Tibial artery (tissue), 4 donors: ENCODE measurements around the gene PTK7.

Source experiments
- DNase-seq, 2 donors: peaks; one replicate each; pipeline ENCODE4 v3.0.0-alpha.2; 2019
- H3K27ac ChIP-seq, 2 donors: fragments of 200-600 bp; sonication (generic) in 1 of 2; 1 replicate in 1 of 2; 2 replicates in 1 of 2; pipeline ENCODE4 v1.5.1; 2018 to 2019; ENCODE audit warnings: mild to moderate bottlenecking in 1 of 2
- H3K27me3 ChIP-seq, 2 donors: fragments of 200-600 bp; sonication (generic) in 1 of 2; one replicate each; pipeline versions ENCODE4 v1.5.1 to v1.6.0; 2016 to 2019
- H3K36me3 ChIP-seq, 3 donors: fragments of 200-600 bp; sonication (generic) in 2 of 3; one replicate each; pipeline ENCODE4 v1.5.1; 2016 to 2019; ENCODE audit warnings: mild to moderate bottlenecking in 2 of 3
- H3K4me1 ChIP-seq, 4 donors: fragments of 200-600 bp; sonication (generic) in 2 of 4; 1 replicate in 3 of 4; 2 replicates in 1 of 4; pipeline ENCODE4 v1.5.1; 2016 to 2019
- H3K4me3 ChIP-seq, 2 donors: fragments of 200-600 bp; sonication (generic) in 1 of 2; 1 replicate in 1 of 2; 2 replicates in 1 of 2; pipeline ENCODE4 v1.5.1; 2018 to 2019; ENCODE audit warnings: mild to moderate bottlenecking in 2 of 2
- H3K9me3 ChIP-seq, 3 donors: fragments of 200-600 bp; sonication (generic) in 1 of 3; one replicate each; pipeline ENCODE4 v1.5.1; 2016 to 2019
- intact Hi-C: fragments of 100-400 bp; cut with DNase I; formaldehyde crosslinking; loops from one replicate; pipeline ENCODE4 v1.15.0; 2023; ENCODE audit warnings: low total_unique reads
- TF ChIP-seq, protein P1 (sequence below), 2 experiments: fragments of 200-600 bp in 1 of 2; fragments of 450-650 bp in 1 of 2; IDR thresholded peaks; one replicate each; pipeline ENCODE4 v1.5.1; 2017 to 2019; ENCODE audit warnings: antibody characterized with exemption in 2 of 2, mild to moderate bottlenecking in 1 of 2, moderate library complexity in 1 of 2

PTK7 gene

DNA sequence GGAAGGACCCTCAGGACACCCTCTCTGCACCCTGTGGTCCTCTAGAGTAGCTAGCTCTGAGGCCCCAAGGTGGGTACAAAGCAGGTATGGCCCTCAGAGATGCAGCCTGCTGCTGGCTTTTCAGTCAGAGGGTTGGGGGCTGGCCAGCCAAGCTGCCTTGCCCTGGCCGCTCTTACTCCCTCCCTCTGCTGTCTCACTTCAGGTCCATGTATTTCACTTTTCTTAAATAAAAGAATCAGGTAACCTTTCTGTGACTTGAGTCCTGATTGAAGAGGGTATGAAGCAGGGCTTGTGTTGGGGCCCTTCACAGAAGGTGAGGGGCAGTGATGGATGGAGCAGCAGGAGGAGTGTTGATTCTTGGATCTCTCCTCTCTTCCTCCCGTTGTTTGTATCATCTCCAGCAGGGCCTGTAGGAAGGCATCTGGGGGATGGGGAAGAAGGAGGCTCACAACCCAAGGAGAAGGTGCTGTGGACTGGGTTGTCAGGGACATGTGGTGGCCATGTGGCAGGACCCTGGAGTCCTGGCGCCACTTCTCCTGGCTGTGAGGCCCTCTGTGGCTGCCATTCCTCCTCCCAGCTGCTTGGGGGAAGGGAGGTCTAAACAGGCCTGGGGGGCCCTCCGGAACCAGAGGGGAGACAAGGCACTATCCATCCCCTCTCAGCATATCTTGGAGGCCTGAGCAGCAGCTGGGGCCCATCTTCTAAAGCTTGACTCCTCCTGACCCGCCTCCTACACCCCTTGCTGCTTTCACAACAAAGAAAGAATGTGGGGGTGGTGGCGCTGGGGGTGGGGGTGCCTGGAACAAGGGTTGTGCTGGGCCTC lies 1.1 kb upstream of the PTK7 start:
- H3K36me3 ChIP-seq = peaks cover 30 to 52% (median 43%) of the 10 kb centered on the region in 3 donors
- peaks cover 0 to 22% of the 10 kb centered on the region in 2 donors for H3K27me3 ChIP-seq
- TF ChIP-seq, protein P1, sequence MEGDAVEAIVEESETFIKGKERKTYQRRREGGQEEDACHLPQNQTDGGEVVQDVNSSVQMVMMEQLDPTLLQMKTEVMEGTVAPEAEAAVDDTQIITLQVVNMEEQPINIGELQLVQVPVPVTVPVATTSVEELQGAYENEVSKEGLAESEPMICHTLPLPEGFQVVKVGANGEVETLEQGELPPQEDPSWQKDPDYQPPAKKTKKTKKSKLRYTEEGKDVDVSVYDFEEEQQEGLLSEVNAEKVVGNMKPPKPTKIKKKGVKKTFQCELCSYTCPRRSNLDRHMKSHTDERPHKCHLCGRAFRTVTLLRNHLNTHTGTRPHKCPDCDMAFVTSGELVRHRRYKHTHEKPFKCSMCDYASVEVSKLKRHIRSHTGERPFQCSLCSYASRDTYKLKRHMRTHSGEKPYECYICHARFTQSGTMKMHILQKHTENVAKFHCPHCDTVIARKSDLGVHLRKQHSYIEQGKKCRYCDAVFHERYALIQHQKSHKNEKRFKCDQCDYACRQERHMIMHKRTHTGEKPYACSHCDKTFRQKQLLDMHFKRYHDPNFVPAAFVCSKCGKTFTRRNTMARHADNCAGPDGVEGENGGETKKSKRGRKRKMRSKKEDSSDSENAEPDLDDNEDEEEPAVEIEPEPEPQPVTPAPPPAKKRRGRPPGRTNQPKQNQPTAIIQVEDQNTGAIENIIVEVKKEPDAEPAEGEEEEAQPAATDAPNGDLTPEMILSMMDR (IDR thresholded peaks at IDR 0.05) = no peak
- peaks cover 0 to 23% (median 12%) of the 10 kb centered on the region in 4 donors for H3K4me1 ChIP-seq
- intact Hi-C loops = loop anchor here (10.0 kb wide), 1 partner anchor 60 kb away; no protein-coding TSS in a partner anchor
- DNase-seq = no peak
- H3K9me3 ChIP-seq = no peaks in the 10 kb centered on the region
- no peak overlapping the region for H3K4me3 ChIP-seq
- H3K27ac ChIP-seq = no peak overlapping the region

DNA sequence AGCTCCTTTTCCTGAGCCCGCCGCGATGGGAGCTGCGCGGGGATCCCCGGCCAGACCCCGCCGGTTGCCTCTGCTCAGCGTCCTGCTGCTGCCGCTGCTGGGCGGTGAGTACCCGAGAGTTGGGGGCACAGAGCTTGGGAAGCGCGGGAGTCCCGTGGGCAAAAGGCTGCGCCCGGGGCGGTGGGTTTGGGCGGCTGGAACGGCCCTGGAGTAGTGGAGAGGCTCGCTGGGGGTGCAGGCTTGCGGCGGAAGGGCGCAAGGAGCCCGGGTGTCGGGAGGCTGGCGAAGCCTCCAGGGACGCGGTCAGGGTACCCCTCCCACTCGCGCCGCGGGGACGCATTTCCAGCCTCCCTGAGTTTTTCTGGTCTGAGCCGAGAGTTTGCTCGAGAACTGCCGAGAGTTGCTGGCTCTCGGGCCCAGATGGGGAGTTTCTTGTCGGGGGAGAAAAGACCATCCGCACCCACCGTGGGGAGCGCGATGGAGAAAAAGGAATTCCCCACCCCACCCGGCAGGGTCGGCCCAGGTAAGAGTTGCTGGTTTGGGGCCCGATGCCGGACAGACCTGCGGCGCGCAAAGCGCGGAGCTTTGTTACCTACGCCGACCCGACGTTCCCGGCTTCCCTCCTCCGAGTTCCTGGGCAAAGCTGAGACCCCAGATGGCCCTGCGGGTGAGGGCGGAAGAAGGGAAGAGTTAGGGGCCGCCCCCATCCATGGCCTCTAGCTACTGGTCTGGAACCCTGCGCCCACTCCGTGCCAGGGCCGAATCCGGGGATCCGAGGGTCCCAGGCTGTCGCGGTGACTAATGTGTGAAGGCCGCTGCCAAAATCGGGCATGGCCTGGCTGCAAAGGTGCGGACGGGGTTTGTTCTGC lies 584 bp downstream of the PTK7 start:
- DNase-seq = no peak
- H3K27ac ChIP-seq = no peak overlapping the region
- H3K36me3 ChIP-seq = peaks cover 21 to 35% (median 30%) of the 10 kb centered on the region in 3 donors
- intact Hi-C loops = loop anchor here (10.0 kb wide), 1 partner anchor 58 kb away; no protein-coding TSS in a partner anchor
- H3K4me3 ChIP-seq = peak overlapping the region; percentile 38 to 56
- no peaks in the 10 kb centered on the region for H3K9me3 ChIP-seq
- peaks cover 0 to 23% (median 12%) of the 10 kb centered on the region in 4 donors for H3K4me1 ChIP-seq
- peaks cover 0 to 22% of the 10 kb centered on the region in 2 donors for H3K27me3 ChIP-seq
- TF ChIP-seq, protein P1 (IDR thresholded peaks at IDR 0.05) = no peak

DNA sequence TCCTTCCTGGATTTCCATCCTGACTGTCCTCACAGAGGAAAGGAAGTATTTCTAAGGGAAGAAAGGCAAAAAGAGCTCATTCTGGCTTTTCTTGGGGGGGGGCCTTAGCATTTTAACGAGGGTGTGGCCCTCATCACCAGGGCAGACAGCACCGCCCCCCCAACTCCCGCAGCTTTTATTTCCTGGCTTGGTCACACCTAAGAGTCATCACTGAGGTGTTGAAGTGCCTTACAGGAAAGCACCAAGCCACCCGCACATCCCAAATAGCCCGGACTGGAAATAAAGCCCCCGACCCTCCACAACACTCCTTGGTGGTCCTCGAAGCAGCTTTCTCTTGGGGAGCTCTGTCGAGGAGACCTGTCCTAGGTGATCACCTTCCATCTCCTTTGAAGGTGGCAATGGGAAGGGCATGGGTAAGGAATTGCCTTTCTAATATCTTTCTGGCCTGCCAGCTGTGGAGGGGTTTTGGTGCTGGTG lies 1.3 kb downstream of the PTK7 start:
- no peak for DNase-seq
- Histone ChIP-seq H3K27me3 (peaks cover 0 to 22% of the 10 kb centered on the region in 2 donors), H3K4me1 (peaks cover 0 to 23% (median 12%) of the 10 kb centered on the region in 4 donors), H3K36me3 (peaks cover 15 to 28% (median 23%) of the 10 kb centered on the region in 3 donors), H3K9me3 (no peaks in the 10 kb centered on the region), H3K4me3 (peak overlapping the region in 1 of 2 donors; percentile 56), H3K27ac (no peak overlapping the region)
- intact Hi-C loops = loop anchor here (10.0 kb wide), 1 partner anchor 57 kb away; no protein-coding TSS in a partner anchor
- TF ChIP-seq, protein P1 (IDR thresholded peaks at IDR 0.05) = no peak

DNA sequence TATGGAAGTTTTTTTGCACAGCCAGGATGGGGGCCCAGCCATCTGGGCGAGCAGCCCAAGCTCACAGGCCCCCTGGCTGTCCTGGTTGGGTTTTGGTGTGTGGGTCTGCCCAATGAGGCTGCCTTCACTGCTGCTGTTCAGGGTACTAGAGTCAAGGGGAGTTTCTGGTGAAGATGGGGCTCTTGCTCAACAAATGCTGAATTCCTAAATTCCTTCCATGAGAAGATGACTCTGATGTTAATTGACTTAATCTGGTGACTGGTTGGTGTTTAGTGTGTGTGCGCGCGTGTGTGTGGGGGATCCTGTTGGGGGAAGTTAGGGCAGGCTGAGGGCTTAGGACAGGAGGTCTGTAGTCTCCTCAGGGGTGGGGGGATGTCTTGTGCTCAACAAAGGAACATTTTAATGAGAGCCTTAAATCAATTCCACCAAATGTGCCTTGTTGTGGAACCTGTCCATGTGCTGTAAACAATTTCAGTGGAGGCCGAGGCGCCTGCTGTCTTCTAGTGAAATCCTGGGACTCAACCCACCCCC lies 1.9 kb downstream of the PTK7 start:
- H3K36me3 ChIP-seq = peaks cover 8 to 22% (median 16%) of the 10 kb centered on the region in 3 donors
- no peak overlapping the region for H3K4me3 ChIP-seq
- H3K4me1 ChIP-seq = peaks cover 0 to 23% (median 12%) of the 10 kb centered on the region in 4 donors
- TF ChIP-seq, protein P1 (IDR thresholded peaks at IDR 0.05) = no peak
- peaks cover 0 to 22% of the 10 kb centered on the region in 2 donors for H3K27me3 ChIP-seq
- no peak for DNase-seq
- intact Hi-C loops = loop anchor here (10.0 kb wide), 1 partner anchor 57 kb away; no protein-coding TSS in a partner anchor
- H3K9me3 ChIP-seq = no peaks in the 10 kb centered on the region
- no peak overlapping the region for H3K27ac ChIP-seq

DNA sequence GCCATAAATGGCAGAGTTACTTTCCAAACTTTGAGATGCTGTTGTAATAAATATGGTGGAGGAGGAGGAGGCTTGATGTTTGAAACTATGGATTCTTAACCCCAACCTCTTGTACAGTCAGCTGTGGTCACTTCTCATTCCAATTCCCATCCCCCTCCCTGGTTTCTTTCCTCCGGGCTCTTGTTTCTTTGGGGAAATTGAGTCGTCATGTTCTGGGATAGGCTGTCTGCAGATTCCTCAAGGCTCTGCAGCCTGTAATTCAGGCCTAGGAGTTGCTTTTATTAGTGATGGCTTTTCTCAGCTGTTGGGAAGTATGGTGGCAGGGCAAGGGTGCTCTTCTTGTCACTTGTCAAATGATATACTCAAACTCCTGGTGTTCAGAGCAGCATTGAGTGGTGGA lies 2.6 kb downstream of the PTK7 start:
- TF ChIP-seq, protein P1 (IDR thresholded peaks at IDR 0.05) = no peak
- H3K4me3 ChIP-seq = no peak overlapping the region
- peaks cover 2 to 15% (median 11%) of the 10 kb centered on the region in 3 donors for H3K36me3 ChIP-seq
- peaks cover 0 to 22% of the 10 kb centered on the region in 2 donors for H3K27me3 ChIP-seq
- DNase-seq = no peak
- H3K9me3 ChIP-seq = no peaks in the 10 kb centered on the region
- H3K27ac ChIP-seq = no peak overlapping the region
- H3K4me1 ChIP-seq = peaks cover 0 to 23% (median 12%) of the 10 kb centered on the region in 4 donors
- intact Hi-C loops = loop anchor here (10.0 kb wide), 1 partner anchor 56 kb away; no protein-coding TSS in a partner anchor
